C4-2B (cell line): ENCODE measurements around the gene KLF16.
"Not testable (repeated sequence)": the region's sequence is repeated elsewhere in the genome, so short reads cannot be mapped to it uniquely, and the experiment has no call there.

ENCODE experiments used
- H3K27ac ChIP-seq: fragments of 450-650 bp; 2 replicates; pipeline ENCODE4 v1.5.1; 2017
- ZFX ChIP-seq: fragments of 450-650 bp; IDR thresholded peaks from 2 replicates; pipeline ENCODE4 v1.6.1; 2017
- TF ChIP-seq, protein P1 (sequence below): fragments of 450-650 bp; conservative IDR thresholded peaks from 2 replicates; pipeline ENCODE4 v1.5.1; 2017; ENCODE audit warnings: mild to moderate bottlenecking

The KLF16 gene

DNA sequence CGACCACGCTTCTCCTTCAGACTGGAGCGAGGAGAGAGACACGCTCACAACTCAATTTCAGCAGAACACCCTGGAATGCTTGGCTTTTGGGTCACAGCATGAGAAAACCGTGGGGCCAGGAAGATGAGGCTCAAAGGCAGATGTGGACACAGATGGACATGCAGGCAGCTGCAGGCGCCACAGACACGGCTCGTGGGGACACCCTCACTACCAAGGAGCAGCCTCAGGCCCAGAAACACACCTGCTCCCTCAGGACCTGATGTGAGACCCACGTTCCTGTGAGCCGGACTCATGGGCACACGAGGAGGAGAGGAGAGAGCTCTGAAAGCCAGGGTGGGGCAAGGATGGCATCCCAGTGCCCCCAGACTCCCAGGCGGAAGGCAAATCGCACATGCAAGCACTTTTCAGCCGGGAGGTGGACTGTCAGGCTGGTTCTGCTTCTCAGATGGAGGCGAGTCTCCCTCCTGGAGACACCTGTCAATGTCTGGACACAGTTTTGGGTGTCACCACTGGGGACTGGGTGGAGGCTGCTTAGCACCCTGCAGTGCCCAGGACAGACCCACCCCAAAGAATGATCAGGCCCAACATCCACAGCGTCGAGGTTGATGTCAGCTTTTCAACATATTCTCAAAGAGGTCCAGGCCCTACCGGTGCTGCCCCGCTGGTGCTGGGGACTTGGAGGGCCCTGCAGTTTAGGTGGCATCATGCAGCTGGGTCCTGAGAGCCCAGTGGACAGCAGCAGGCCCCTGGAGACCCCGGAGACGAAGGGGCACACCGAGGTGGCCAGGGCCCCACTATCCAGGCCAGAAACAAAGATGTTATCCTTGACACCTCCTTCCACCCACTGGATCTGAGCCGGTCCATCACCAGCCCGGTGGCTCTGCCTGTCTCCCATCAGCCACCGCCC, 19.7 kb upstream of the KLF16 start:
- no peak for TF ChIP-seq ZFX
- TF ChIP-seq, protein P1, sequence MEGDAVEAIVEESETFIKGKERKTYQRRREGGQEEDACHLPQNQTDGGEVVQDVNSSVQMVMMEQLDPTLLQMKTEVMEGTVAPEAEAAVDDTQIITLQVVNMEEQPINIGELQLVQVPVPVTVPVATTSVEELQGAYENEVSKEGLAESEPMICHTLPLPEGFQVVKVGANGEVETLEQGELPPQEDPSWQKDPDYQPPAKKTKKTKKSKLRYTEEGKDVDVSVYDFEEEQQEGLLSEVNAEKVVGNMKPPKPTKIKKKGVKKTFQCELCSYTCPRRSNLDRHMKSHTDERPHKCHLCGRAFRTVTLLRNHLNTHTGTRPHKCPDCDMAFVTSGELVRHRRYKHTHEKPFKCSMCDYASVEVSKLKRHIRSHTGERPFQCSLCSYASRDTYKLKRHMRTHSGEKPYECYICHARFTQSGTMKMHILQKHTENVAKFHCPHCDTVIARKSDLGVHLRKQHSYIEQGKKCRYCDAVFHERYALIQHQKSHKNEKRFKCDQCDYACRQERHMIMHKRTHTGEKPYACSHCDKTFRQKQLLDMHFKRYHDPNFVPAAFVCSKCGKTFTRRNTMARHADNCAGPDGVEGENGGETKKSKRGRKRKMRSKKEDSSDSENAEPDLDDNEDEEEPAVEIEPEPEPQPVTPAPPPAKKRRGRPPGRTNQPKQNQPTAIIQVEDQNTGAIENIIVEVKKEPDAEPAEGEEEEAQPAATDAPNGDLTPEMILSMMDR = no peak
- peak overlapping the region; percentile 80; the same call in 1 of the 2 replicates for H3K27ac ChIP-seq

DNA sequence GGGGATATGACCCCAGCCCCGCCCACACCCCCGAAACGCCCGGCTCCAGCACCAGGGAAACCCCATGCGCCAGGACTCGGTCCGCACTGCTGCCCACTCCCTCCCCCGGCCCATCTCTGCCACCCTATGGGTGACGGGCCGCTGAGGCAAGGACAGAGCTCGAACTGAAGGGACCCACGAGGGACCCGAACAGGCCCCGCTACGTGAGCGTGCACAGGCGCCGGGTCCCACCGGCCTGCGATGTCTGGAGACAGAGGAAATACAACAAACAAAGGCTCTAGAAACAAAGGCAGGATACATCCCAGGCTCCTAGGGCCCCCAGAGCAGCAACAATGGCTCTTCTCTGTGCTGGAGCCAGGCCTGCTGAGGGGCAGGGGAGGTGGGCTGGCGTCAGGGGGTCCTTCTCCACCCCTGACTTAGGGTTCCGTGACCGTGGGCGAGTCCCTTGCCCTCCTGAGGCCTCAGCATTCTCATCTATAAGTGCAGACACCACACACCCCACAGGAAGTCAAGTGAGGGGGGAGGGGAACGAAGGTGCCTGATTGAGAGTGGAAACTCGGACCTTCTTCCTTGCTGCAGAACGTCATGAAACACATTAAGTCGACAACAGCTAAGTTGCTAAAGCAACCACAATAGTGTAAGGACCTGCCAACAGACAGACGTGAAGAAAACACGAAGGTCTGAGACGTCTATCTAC, 18.9 kb upstream of the KLF16 start:
- no peak for TF ChIP-seq ZFX
- TF ChIP-seq, protein P1 = no peak
- no peak overlapping the region for H3K27ac ChIP-seq

DNA sequence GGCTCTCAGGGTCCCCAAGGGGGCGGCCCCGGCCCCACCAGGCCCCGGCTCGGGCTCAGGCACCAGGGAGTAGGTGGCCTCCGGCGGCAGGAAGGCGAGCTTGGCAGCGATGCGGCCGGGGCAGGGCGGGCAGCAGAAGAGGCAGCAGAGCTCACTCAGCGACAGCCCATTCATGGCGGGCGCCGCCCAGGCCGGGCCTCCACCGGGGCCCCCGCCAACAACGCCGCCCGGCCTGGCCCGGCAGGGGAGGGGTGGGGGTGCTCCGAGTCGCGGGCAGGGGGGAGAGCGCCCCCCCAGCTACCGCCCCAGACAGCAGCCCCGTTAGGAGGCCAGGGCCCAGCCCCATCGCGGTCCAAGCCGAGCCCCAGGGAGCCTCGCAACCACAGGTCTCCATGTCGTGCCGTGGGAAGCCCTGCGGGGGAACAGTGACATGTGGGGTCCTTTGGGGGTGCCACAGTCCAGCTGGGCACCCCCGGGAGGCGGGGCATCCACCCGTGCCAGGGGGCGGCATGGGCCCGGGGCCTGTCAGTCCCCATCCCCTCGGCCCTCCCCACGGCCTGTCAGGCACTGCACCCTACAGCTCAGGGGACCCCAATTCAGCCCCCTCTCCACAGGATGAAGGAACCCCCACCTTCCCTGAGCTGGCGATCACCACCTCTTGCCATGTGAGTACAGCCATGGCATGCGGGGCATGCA, 18.2 kb upstream of the KLF16 start:
- not testable (repeated sequence) for H3K27ac ChIP-seq

DNA sequence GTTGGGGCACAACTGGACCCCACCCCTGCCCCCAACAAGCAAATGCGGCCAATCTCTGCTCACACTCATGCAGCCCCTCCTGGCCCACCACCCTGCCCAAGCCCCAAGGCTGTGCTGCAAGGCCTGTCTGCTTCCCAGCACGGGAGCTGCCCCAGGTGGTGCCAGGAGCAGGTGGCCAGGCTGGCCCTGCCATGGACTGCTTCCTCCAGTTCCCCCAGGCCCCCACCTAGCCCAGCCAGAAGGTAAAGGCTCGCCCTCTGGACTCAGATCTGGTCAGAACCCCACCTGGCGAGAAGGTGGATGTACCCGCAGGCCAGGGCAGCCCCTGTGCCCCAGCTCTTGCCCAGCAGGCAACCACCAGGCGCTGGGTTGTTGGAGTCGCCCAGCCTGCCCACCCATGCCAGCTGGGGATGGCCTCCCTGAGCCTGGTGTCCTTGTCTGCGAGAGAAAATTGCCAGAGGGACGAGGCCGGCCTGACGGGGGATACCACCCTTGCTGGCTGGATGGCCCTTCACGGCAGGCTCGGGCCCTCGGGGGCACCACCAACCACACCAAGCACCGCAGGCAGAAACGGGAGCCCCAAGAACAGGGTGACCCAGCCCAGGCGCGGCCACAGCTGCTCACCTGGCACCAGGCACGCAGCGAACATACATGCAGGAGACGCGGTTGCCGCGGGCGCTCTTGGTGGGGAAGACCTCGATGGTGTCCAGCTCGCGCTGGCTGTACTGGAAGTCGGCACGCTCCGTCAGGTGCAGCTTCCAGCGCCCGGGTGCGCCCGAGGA, 17.4 kb upstream of the KLF16 start:
- no peak overlapping the region for H3K27ac ChIP-seq
- TF ChIP-seq ZFX = no peak
- TF ChIP-seq, protein P1 = no peak

DNA sequence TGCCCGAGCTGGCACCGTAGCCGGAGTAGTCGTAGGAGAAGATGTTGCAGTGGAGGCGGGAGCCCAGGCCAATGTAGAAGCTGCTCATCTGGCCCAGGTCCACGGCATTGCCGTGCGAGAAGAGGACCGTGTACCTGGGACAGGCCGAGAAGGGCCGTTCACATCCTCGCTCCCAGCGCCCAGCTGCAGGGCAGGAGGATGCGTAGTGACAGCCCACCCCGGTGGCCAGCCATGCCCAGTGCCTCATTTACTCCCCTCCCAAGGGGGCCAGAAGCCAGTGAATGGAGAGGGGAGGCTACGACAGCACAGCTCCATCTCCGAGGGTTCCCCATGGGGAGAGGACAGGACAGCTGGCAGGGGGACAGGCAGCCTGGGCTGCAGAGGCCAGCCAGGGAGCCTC, 16.6 kb upstream of the KLF16 start:
- not testable (repeated sequence) for H3K27ac ChIP-seq

DNA sequence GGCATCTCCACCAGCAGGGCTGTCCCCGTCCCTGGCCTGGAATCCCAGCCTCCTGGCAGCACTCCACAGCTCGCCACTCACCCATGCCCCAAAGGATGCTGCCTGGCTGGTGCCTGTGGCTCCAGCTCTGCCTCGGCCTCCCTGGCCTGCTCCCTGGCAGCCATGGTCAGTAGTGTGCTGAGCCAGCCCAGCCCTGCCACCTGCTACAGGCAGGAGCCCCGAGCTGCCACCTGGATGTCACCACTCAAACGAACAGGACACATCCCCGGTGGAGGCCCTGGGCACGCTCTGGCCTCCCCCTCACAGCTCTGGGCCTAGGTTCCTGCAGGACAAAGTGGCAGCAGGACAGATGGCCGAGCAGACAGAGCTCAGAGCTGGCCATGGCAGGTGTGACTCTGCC, 15.2 kb upstream of the KLF16 start:
- not testable (repeated sequence) for H3K27ac ChIP-seq

DNA sequence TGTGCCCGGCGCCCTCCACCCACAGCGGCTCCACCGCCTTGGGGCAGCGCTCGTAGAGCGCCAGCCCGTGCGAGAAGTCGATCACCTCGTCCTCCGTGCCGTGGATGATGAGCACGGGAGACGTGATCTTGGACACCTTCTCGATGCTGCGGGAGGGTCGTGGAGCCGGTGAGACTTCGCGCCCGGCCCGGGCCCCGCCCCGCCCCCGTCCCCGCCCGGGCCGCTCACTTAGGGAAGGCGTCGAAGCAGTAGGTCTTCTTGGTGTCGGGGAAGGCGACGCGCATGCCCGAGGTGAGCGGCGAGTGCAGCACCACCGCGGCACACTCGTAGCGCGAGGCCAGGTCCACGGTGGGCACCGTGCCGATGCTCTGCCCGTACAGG, 13.9 kb upstream of the KLF16 start:
- H3K27ac ChIP-seq = not testable (repeated sequence)

DNA sequence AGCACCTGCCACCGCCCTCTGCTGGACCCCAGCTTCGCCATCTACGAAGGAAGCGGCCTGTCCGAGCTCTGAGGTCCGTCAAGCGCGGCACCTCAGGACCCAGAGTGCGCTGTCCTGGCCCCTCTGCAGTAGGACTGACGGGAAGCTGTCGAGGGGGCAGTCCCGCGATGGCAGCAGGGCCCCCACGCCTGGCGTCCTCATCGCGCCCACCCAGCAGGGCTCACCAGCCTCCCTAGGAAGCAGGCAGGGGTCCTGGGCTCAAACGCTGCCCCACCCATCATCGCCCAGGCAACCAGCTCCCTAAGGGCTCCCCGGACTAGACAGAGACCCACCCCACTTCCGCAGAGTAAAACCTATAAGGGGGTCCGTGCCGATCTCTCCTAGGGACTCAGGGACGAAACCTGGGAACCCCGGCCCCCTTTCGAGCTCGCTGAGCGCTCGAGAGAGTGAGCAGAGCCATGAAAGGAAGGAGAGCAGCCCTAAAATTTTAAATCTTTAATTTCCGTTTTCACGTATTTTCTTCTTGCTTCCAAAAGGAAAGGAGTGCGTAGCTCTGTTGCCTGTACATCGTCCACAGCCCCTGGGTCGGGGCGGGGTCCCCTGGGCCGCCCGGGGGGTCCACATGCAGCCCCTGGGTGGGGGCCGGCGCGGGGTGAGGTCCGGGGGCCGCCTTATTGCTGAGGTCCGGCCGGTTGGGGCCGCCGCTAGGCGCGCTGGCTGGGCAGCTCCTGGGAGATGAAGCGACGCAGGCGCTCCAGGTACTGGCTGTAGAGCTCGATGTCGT, 13.3 kb upstream of the KLF16 start:
- peak overlapping the region; percentile 96 for H3K27ac ChIP-seq

DNA sequence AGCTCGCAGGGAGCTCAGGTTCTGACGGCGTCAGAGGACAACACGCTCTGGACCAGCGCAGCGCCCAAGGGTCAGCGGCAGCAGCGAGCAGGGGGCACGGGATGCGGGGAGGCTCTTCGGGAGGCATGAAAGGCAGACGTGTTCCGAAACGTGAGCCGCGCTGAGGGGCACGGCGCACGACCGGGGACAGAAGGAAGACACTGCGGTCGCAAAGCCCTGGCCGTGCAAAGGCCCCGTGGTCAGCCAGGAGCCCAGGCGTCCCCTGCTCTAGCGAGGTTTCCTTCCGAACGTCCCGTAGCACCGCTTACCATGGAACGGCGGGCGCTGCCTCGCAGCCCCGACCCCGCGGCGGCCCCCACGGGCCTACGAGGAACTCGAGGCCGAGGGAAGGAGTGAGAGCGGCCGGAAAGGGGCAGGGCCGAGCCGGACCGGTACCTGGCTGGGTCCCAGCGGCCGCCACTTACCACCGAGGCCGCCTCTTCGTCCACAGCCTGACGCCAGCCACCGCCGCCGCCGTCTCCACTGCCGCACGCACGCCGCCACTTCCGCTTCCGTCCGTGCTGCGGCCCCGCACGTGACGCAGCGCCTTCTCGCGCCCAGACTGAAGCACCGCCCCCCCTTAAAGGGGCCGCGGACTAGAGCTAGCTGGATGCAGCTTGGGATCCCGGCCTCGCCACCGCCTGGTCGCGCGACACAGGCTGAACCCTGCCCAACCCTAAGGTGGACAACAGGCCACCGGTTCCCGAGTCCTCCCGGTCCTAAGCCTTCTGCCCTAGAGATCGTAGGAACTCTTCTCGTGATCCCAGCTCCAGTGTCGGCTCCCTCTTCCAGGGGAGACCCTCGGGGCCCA, 12.5 kb upstream of the KLF16 start:
- peak overlapping the region; percentile 96 for H3K27ac ChIP-seq
- peak; percentile 63; the same call in 1 of the 2 replicates for TF ChIP-seq ZFX
- TF ChIP-seq, protein P1 = no peak

DNA sequence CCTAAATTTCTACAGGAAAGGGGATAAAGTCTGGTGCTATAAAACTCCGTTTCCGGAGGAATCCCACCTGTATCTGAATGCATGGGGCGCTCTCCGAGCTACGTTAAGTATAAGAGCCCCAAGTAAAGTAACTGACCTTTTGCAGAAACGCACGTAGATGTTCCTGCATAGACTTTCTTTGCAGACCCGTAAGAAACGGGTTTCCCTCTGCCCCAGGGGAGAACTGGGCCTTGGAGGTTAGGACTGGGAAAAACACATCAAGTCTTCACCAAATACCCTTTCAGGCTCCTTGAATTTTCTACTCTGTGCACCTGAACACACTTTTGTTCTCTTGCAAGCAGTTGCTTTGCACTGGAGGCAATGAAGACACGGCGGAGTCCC, 11.9 kb upstream of the KLF16 start:
- peak overlapping the region; percentile 96 for H3K27ac ChIP-seq
